ENCODE results near the gene ZBP1.

GRCh38 chr20:57609842-57610167, 10.4 kb downstream of the ZBP1 start:
- TF ChIP-seq CTCF (IDR thresholded peaks at IDR 0.05) (no peak), POLR2A (IDR thresholded peaks at IDR 0.05) (no peak), POLR2AphosphoS5 (IDR thresholded peaks at IDR 0.05) (no peak), EP300 (IDR thresholded peaks at IDR 0.05) (no peak)
